ENCODE data around the gene ZNF207. TPM values are rescaled to one million over a fixed set of nuclear protein-coding genes. Genes with fewer than 3 reads are reported as not detected.
A peak's percentile ranks its signal among the peaks of the same experiment; 100 is the strongest.

ZNF207 gene
- total and polyA plus RNA-seq, 9 of the 15 experiments (the other 6 are each of a cell fraction or from before 2014, with no cell fraction given): 123 to 370 (median 250) TPM

GRCh38 chr17:32349854-32350665, at the start of gene ZNF207 (continued):
- TF ChIP-seq ZNF507 (tag; conservative IDR thresholded peaks at IDR 0.05) (no peak), CBFA2T2 (conservative IDR thresholded peaks at IDR 0.05) (peak; percentile 76), CSDE1 (IDR thresholded peaks at IDR 0.05) (no peak; a peak in 1 of 4 replicates), RHOXF2B (CRISPR knock-in tag; conservative IDR thresholded peaks at IDR 0.05) (no peak), ZNF384 (IDR thresholded peaks at IDR 0.05; ENCODE audit: low read depth, low read length) (no peak), BRF2 (IDR thresholded peaks at IDR 0.05; ENCODE audit: borderline replicate concordance, insufficient read depth, insufficient read length) (no peak), PBX2 (CRISPR knock-in tag; IDR thresholded peaks at IDR 0.05; ENCODE audit: low read depth) (no peak), PBX2 (tag; conservative IDR thresholded peaks at IDR 0.05; ENCODE audit: low read depth) (no peak), SAFB (IDR thresholded peaks at IDR 0.05; ENCODE audit: borderline replicate concordance, low read depth, low read length) (no peak), HNRNPL (IDR thresholded peaks at IDR 0.05; ENCODE audit: low read depth, low read length) (no peak), POLR3G (IDR thresholded peaks at IDR 0.05; ENCODE audit: extremely low read depth, insufficient read length, insufficient replicate concordance) (no peak), SNAPC5 (CRISPR knock-in tag; IDR thresholded peaks at IDR 0.05) (no peak), ZNF707 (CRISPR knock-in tag; conservative IDR thresholded peaks at IDR 0.05) (0 out of 2 replicates have a peak, but pooled peaks have one; percentile 8), PCBP2 (IDR thresholded peaks at IDR 0.05; ENCODE audit: low read depth, low read length, poor library complexity, severe bottlenecking) (no peak), ZNF57 (CRISPR knock-in tag; IDR thresholded peaks at IDR 0.05) (no peak), LEF1 (IDR thresholded peaks at IDR 0.05) (0 out of 2 replicates have a peak, but pooled peaks have one; percentile 25), CBX1 (IDR thresholded peaks at IDR 0.05; ENCODE audit: low read depth) (no peak), SIN3B (IDR thresholded peaks at IDR 0.05; ENCODE audit: low read depth) (no peak)
